NCI-H2196 treated with DMSO at 0.1 percent for 48 hours (cell line): ENCODE measurements around the gene PFKFB2.

Source experiments
- DNase-seq: peaks from one replicate; lab custom pipeline; 2025; ENCODE audit not compliant: unreplicated experiment; lab: John Stamatoyannopoulos, UW

The PFKFB2 gene

GRCh38 chr1:207064561-207064960, 11.5 kb downstream of the PFKFB2 start:
- no peak for DNase-seq

- DNase-seq, result no peak
These were observed 14.1 kb downstream of the PFKFB2 start for GRCh38 chr1:207067185-207067584.

DNA sequence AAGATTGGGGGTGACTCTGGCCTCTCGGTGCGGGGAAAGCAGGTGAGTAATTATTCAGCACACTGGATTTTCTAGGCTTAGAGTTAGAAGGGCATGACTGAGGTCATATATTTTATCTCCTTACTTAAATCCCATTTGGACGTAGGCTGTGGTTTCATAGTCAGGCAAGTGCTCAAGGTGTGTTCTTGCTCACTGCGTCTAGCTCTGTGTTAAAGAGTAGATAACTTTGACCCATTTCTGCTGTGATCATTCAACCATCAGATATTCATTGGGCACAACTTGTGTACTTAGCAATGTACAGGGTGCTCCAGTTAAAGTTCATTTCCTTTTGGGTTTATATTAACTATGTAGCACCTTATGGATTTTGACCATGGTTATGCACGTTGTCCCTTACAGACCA, 14.6 kb downstream of the PFKFB2 start:
- no peak for DNase-seq

GRCh38 chr1:207069061-207069460, 16.0 kb downstream of the PFKFB2 start:
- no peak for DNase-seq

- DNase-seq, result no peak
These were observed 16.9 kb downstream of the PFKFB2 start for GRCh38 chr1:207069858-207070506.

GRCh38 chr1:207070811-207071210, 17.7 kb downstream of the PFKFB2 start:
- no peak for DNase-seq

- no peak for DNase-seq
These were observed 18.4 kb downstream of the PFKFB2 start for GRCh38 chr1:207071426-207071825.

GRCh38 chr1:207072233-207072632, 19.2 kb downstream of the PFKFB2 start:
- DNase-seq, result no peak

GRCh38 chr1:207073906-207074820, 21.1 kb downstream of the PFKFB2 start:
- no peak for DNase-seq

- no peak for DNase-seq
These were observed 23.3 kb downstream of the PFKFB2 start for GRCh38 chr1:207076181-207076955.

- no peak for DNase-seq
These were observed 23.9 kb downstream of the PFKFB2 start for GRCh38 chr1:207077012-207077411.

DNA sequence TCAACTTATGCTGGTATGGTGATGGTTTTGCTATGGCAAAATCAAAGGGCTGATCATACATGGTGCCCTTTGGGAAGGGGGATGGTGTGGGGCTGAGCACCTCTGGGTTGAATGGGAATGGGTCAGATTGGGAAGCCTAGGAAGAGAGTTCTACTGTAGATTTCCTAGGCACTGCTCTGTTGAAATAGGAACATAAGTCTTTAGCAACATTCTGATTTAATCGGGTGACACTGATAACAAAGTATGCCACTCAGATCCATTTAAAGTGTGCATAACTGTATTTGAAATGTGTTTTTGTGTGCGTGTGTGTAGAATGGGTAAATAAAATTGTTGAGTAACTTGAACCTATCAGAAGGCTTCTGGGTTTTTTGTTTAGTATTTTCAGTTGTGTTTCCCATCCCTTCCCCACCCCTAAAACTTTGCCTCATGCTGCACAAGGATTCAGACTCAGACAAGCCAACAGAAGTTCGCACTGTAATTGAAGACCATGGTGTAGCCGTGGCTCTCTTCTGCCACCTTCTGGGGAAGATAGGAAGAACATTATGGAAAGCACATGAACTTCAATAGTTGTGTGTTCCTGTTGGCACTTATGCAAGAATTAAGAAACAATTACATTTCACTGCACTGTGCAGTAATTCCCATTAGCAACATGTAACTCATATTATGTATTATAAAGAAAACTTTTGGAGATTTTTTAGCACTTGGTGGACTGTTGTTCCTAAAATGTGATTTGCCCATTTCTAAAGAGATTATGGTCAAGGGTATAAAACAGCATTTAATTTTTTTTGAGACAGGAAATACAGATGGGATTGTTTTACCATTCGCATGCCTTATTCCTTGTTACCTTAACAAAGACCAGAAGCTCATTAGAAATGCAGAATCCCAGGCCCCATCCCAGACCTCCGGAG, 24.6 kb downstream of the PFKFB2 start:
- peak; percentile 39 for DNase-seq

- no peak for DNase-seq
These were observed 25.6 kb downstream of the PFKFB2 start for GRCh38 chr1:207078578-207079132.

DNA sequence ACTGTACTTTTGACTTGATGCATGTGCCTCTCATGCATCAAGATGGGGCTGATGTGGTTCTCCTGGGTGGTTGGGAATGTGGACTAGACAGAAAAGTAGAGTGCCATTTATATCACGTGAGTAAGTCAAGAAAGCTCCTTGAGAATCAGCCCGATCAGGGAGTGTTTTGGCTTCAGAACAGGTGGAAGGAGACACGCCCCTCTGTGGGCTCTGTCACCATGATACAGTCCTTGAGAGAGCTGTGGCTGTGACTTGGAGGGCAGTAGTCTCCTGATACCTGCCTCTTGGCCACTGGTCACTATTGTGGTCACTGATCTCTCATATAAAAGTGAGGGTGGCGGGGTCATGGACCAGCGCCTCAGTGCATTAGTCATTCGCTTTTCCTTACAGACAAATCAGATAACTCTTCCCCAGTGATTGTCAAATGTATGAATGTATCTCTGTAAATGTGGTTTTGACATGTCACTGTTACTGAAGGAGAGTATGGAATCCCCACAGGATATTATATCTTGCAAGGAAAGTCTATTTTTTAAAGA, 26.7 kb downstream of the PFKFB2 start:
- DNase-seq, result no peak

DNA sequence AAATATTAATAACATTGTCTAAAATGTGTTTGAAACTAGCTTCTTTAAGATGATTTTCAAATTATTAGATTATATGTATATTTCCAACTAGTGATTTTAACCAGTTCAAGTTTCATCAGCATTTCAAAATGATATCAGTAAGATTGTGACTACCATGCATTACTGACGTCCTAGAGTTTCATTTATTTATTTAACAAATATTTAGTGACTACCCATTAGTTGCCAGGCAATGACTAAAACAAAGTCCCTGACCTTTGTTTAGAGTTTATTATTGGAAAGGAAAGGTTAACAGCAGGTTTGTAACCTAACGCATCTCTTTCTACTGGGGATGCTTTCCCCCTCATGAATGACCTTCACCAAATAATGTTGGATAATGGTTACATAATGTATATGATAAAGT, 28.0 kb downstream of the PFKFB2 start:
- no peak for DNase-seq

DNA sequence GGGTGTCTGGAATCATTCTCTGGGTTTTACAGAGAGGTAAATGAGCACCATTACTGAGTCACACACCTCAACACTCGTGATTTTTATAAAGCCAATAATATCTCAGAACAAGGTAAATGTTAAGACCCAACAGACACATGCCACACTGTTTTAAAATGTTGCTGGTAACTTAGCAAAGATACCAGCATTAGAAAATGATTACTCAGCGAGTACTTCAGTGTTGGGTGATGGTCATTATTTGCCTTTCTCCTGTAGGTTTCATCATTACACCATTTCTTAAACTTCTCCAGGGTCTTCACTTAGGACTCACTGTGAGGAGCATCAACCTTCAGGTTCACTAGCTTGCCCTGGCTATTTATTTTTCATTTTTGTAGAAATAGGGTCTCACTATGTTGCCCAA, 28.7 kb downstream of the PFKFB2 start:
- DNase-seq, result no peak

DNA sequence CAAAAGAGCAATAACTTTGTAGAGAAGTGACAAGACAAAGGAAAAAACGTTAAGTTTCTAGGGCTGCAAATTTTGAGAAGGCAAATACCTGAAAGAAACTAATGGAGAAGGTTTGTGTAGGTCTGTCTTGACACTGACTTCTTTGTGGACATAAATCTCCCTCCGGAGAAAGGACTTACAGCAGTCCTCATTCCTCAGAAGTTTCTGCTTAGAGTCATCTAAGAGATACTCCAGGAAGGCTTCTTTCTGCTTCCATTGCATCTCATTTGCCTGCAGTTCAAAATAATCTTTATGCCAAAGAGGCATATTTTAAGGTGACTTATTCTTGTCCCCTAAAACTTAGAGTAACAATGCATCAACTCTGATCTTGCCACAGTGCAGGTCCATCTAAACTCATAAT, 31.2 kb downstream of the PFKFB2 start:
- DNase-seq, result no peak

- DNase-seq, result peak; percentile 16
These were observed 31.7 kb downstream of the PFKFB2 start for GRCh38 chr1:207084701-207085180.

DNA sequence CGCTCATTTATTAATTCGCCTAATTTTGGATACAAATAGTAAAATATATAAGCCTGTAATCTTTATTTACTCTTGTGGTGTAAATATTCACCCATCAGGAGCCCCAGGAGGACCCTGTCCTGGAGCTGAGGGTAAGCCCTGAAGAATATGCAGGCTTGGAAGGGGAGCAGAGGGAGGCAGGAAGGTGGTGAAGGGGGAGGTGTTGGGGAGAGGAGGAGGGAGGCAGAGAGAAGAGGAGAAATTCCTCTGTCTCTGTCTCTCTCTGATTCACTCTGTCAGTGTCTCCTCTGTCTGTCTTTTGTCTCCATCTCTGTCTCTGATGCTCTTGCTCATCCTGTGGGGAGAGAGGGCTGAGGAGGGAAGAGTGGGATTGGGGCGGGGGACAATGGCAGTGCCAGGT, 32.8 kb downstream of the PFKFB2 start:
- DNase-seq, result no peak

- DNase-seq, result no peak
These were observed 35.1 kb downstream of the PFKFB2 start for GRCh38 chr1:207088161-207088560.
